Cardiac fibroblast (primary cell): ENCODE data around the gene TTC39B.
"Not testable (repeated sequence)": the region's sequence is repeated elsewhere in the genome, so short reads cannot be mapped to it uniquely, and the experiment has no call there.

Experiments
- DNase-seq, 2 donors: peaks; one replicate each; pipeline versions ENCODE4 v3.0.0 to v3.0.0-alpha.2; 2010; ENCODE audit warnings: low read depth in 2 of 2
- H3K4me3 ChIP-seq, 2 donors: replicated peaks in 1 of 2; 1 replicate in 1 of 2; 2 replicates in 1 of 2; pipeline ENCODE4 v1.5.1; 2011; ENCODE audit warnings: low read depth in 2 of 2, low read length in 2 of 2, mild to moderate bottlenecking in 2 of 2, moderate library complexity in 1 of 2
- TF ChIP-seq, protein P1 (sequence below): IDR thresholded peaks from one replicate; pipeline ENCODE4 v1.5.1; 2011; ENCODE audit warnings: low read depth, mild to moderate bottlenecking, low read length, inconsistent platforms

Gene TTC39B

GRCh38 chr9:15246243-15246642, 60.8 kb downstream of the TTC39B start:
- no peak for DNase-seq
- no peak overlapping the region for H3K4me3 ChIP-seq
- TF ChIP-seq, protein P1, sequence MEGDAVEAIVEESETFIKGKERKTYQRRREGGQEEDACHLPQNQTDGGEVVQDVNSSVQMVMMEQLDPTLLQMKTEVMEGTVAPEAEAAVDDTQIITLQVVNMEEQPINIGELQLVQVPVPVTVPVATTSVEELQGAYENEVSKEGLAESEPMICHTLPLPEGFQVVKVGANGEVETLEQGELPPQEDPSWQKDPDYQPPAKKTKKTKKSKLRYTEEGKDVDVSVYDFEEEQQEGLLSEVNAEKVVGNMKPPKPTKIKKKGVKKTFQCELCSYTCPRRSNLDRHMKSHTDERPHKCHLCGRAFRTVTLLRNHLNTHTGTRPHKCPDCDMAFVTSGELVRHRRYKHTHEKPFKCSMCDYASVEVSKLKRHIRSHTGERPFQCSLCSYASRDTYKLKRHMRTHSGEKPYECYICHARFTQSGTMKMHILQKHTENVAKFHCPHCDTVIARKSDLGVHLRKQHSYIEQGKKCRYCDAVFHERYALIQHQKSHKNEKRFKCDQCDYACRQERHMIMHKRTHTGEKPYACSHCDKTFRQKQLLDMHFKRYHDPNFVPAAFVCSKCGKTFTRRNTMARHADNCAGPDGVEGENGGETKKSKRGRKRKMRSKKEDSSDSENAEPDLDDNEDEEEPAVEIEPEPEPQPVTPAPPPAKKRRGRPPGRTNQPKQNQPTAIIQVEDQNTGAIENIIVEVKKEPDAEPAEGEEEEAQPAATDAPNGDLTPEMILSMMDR: no peak

GRCh38 chr9:15244001-15244441, 63.0 kb downstream of the TTC39B start:
- TF ChIP-seq, protein P1: no peak
- DNase-seq: peak; percentile 47 to 56
- no peak overlapping the region for H3K4me3 ChIP-seq

GRCh38 chr9:15243081-15243480, 63.9 kb downstream of the TTC39B start:
- H3K4me3 ChIP-seq: no peak overlapping the region
- TF ChIP-seq, protein P1: no peak
- DNase-seq: peak in 1 of 2 donors; percentile 55

DNA sequence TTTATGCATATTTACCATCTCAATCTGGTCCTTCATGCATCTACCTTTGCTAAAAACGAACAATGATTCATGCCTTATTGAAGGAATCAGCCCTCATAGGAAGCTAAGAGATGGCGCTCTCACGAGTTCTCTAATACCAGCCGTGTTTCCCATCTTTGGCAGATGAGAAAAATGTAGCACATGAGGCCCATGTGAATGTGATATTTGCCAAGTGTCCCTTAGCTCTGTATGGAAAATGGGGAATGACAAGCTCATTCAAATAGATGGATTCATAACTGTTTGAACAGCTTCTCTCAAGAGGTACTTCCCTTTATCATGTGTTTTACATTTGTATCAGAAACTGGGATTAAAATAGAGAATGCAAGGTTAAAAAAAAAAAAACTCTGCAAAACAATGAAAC, 66.1 kb downstream of the TTC39B start:
- H3K4me3 ChIP-seq: no peak overlapping the region
- TF ChIP-seq, protein P1: no peak
- no peak for DNase-seq

- no peak overlapping the region for H3K4me3 ChIP-seq
- TF ChIP-seq, protein P1: no peak
- DNase-seq: peak; percentile 38 to 61
These were observed 67.2 kb downstream of the TTC39B start for GRCh38 chr9:15239816-15240215.

GRCh38 chr9:15238646-15239045, 68.4 kb downstream of the TTC39B start:
- TF ChIP-seq, protein P1: no peak
- H3K4me3 ChIP-seq: no peak overlapping the region
- no peak for DNase-seq

- DNase-seq: no peak
- H3K4me3 ChIP-seq: no peak overlapping the region
- TF ChIP-seq, protein P1: no peak
These were observed 71.4 kb downstream of the TTC39B start for GRCh38 chr9:15235658-15236057.

DNA sequence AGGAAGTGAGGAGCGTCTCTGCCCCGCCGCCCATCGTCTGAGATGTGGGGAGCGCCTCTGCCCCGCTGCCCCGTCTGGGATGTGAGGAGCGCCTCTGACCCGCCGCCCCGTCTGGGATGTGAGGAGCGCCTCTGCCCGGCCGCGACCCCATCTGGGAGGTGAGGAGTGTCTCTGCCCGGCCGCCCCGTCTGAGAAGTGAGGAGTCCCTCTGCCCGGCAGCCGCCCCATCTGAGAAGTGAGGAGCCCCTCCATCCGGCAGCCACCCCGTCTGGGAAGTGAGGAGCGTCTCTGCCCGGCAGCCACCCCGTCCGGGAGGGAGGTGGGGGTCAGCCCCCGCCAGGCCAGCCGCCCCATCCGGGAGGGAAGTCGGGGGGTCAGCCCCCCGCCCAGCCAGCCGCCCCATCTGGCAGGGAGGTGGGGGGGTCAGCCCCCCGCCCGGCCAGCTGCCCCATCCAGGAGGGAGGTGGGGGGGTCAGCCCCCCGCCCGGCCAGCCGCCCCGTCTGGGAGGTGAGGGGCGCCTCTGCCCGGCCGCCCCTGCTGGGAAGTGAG, 73.0 kb downstream of the TTC39B start:
- DNase-seq, H3K4me3 ChIP-seq: not testable (repeated sequence)

DNA sequence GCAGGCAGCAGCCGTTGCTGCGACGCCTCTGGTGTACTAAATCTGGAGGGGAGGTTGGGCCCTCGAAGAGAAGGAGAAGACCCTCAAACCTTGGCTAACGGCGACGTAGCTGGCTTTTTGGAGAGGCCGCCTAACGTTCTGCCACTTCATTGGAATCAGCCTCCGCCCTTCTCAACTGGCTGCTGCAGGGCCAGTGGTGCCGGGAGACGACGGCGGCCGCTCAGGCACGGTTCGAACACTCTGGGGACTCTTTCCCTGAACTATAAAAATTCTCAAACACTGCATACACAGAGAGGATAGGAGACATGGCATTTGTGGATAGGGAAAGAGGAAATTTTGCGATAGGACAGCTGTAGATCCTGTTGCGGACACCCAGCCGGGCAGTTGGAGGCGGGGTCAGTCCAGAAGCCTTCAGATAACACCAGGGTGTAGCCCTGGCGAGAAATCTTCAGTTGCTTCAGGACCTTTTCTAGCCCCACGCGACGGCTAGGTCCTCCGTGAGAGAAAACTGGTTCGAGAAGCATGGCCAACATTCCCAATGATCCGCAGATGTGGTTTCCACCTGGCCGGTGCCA, 74.2 kb downstream of the TTC39B start:
- not testable (repeated sequence) for H3K4me3 ChIP-seq, DNase-seq
